Naive B cell (primary cell): ENCODE data around the gene ZNF764. TPM values are rescaled to one million over a fixed set of nuclear protein-coding genes. Genes with fewer than 3 reads are reported as not detected.
A peak's percentile ranks its signal among the peaks of the same experiment; 100 is the strongest.

ENCODE experiments used
- ATAC-seq, 2 donors: fragments of 150-1000 bp; cut with Tn5 transposase; 2 replicates each; pipeline ENCODE4 v1.10.0; 2021; ENCODE audit warnings: low read depth in 2 of 2, mild to moderate bottlenecking in 2 of 2, moderate library complexity in 2 of 2
- DNase-seq: peaks from one replicate; pipeline ENCODE4 v3.0.0; 2022
- H3K27ac Mint-ChIP-seq, 6 donors: one replicate each; pipeline ENCODE4 v1.8.0; 2020 to 2022; ENCODE audit warnings: mild to moderate bottlenecking in 6 of 6, mixed read lengths in 6 of 6, moderate library complexity in 5 of 6, inconsistent platforms in 2 of 6
- H3K27me3 Mint-ChIP-seq, 3 donors: one replicate each; pipeline ENCODE4 v1.8.0; 2021 to 2022; ENCODE audit warnings: mixed read lengths in 3 of 3, mild to moderate bottlenecking in 1 of 3
- H3K36me3 Mint-ChIP-seq, 2 donors: one replicate each; pipeline ENCODE4 v1.8.0; 2020 to 2022; ENCODE audit warnings: mixed read lengths in 2 of 2, inconsistent platforms in 1 of 2, mild to moderate bottlenecking in 1 of 2
- H3K4me1 Mint-ChIP-seq, 3 donors: one replicate each; pipeline ENCODE4 v1.8.0; 2020 to 2022; ENCODE audit warnings: mixed read lengths in 3 of 3, inconsistent platforms in 1 of 3, mild to moderate bottlenecking in 1 of 3, moderate library complexity in 1 of 3
- H3K4me3 Mint-ChIP-seq, 8 donors: one replicate each; pipeline ENCODE4 v1.8.0; 2020 to 2022; ENCODE audit warnings: mild to moderate bottlenecking in 8 of 8, mixed read lengths in 8 of 8, moderate library complexity in 8 of 8, inconsistent platforms in 2 of 8
- H3K9me3 Mint-ChIP-seq, 7 donors: one replicate each; pipeline ENCODE4 v1.8.0; 2020 to 2022; ENCODE audit warnings: mixed read lengths in 7 of 7, mild to moderate bottlenecking in 5 of 7, inconsistent platforms in 2 of 7, moderate library complexity in 1 of 7
- polyA plus RNA-seq, 6 donors: library from polyadenylated mRNA; unstranded; fragments of 300-500 nt; fragmentation: Illumina TruSeq; gene quantifications; one replicate each; pipeline ENCODE4 v1.2.3, GENCODE V29; 2021; ENCODE audit warnings: low read depth in 6 of 6

Gene ZNF764
- polyA plus RNA-seq, 6 donors from 2014 or later = 2.3 to 6.8 (median 4.7) TPM; not detected in 1

- peak overlapping the region in 1 of 6 donors; percentile 89 for H3K27ac Mint-ChIP-seq
- no peak for ATAC-seq
- H3K4me3 Mint-ChIP-seq = no peak overlapping the region
- H3K9me3 Mint-ChIP-seq = no peaks in the 10 kb centered on the region
- peaks cover 18 to 39% of the 10 kb centered on the region in 2 donors for H3K36me3 Mint-ChIP-seq
- H3K4me1 Mint-ChIP-seq = peaks cover 0 to 2% (median 0%) of the 10 kb centered on the region in 3 donors
- no peak for DNase-seq
- no peaks in the 10 kb centered on the region for H3K27me3 Mint-ChIP-seq
These were observed 47.7 kb downstream of the ZNF764 start for GRCh38 chr16:30510376-30510938.

GRCh38 chr16:30509081-30509765 lies 49.0 kb downstream of the ZNF764 start:
- Mint-ChIP-seq H3K4me3 (peak overlapping the region in 1 of 8 donors; percentile 25), H3K27me3 (no peaks in the 10 kb centered on the region), H3K27ac (peak overlapping the region in 2 of 6 donors; percentile 16 to 90), H3K9me3 (no peaks in the 10 kb centered on the region), H3K4me1 (peaks cover 0 to 3% (median 0%) of the 10 kb centered on the region in 3 donors), H3K36me3 (peaks cover 18 to 34% of the 10 kb centered on the region in 2 donors)
- DNase-seq (no peak), ATAC-seq (no peak)

Other genes starting within 250 kb of the ZNF764 start
- gene CD2BP2, start 203.1 kb downstream of the ZNF764 start, polyA plus RNA-seq = 10 to 100 TPM; 24.2 to 36.1 (median 29.7) TPM
- 10 to 100 TPM in 3 of 6 donors, 1 to 10 TPM in 3; 6.2 to 16.9 (median 9.7) TPM for gene TBC1D10B, start 187.9 kb downstream of the ZNF764 start, polyA plus RNA-seq
- not detected for gene MYL11, start 183.6 kb downstream of the ZNF764 start, polyA plus RNA-seq
- 100 to 1,000 TPM; 102 to 145 (median 112) TPM for gene SEPTIN1, start 175.8 kb downstream of the ZNF764 start, polyA plus RNA-seq
- gene ZNF48, start 163.0 kb downstream of the ZNF764 start, polyA plus RNA-seq = 1 to 10 TPM; 3.4 to 9.9 (median 7.0) TPM
- gene ZNF771, start 150.8 kb downstream of the ZNF764 start, polyA plus RNA-seq = 1 to 10 TPM in 5 of 6 donors, not detected in 1; 1.7 to 5.0 (median 2.3) TPM
- 100 to 1,000 TPM; 101 to 145 (median 123) TPM for gene DCTPP1, start 128.3 kb downstream of the ZNF764 start, polyA plus RNA-seq
- gene SEPHS2, start 112.5 kb downstream of the ZNF764 start, polyA plus RNA-seq = 10 to 100 TPM; 45.7 to 86.2 (median 73.6) TPM
- gene ITGAL, start 85.6 kb downstream of the ZNF764 start, polyA plus RNA-seq = 10 to 100 TPM; 21.3 to 36.8 (median 25.6) TPM
- gene ZNF768, start 31.8 kb downstream of the ZNF764 start, polyA plus RNA-seq = 10 to 100 TPM in 1 of 6 donors, 1 to 10 TPM in 4, under 1 TPM in 1; 0.40 to 10.1 (median 6.3) TPM
- gene ZNF747, start 23.5 kb downstream of the ZNF764 start, polyA plus RNA-seq = 10 to 100 TPM; 12.0 to 18.3 (median 15.1) TPM
- 10 to 100 TPM; 28.0 to 41.5 (median 36.1) TPM for gene ZNF688, start 13.3 kb upstream of the ZNF764 start, polyA plus RNA-seq
- 1 to 10 TPM; 1.4 to 4.4 (median 2.9) TPM for gene ZNF785, start 27.3 kb upstream of the ZNF764 start, polyA plus RNA-seq
- gene ZNF689, start 52.0 kb upstream of the ZNF764 start, polyA plus RNA-seq = 10 to 100 TPM in 4 of 6 donors, 1 to 10 TPM in 2; 6.1 to 12.8 (median 10.5) TPM
- gene PRR14, start 92.6 kb upstream of the ZNF764 start, polyA plus RNA-seq = 10 to 100 TPM; 11.6 to 40.9 (median 17.8) TPM
- 1 to 10 TPM in 5 of 6 donors, under 1 TPM in 1; 0.88 to 9.0 (median 4.2) TPM for gene FBRS, start 100.1 kb upstream of the ZNF764 start, polyA plus RNA-seq
- 10 to 100 TPM in 5 of 6 donors, not detected in 1; 11.9 to 41.5 (median 14.8) TPM for gene SRCAP, start 140.8 kb upstream of the ZNF764 start, polyA plus RNA-seq
- 10 to 100 TPM; 24.7 to 43.9 (median 29.8) TPM for gene PHKG2, start 190.1 kb upstream of the ZNF764 start, polyA plus RNA-seq
- under 1 TPM; 0.16 to 0.88 (median 0.62) TPM for gene CFAP119, start 203.7 kb upstream of the ZNF764 start, polyA plus RNA-seq
- 10 to 100 TPM; 15.0 to 51.6 (median 28.8) TPM for gene RNF40, start 203.9 kb upstream of the ZNF764 start, polyA plus RNA-seq
- gene ZNF629, start 228.8 kb upstream of the ZNF764 start, polyA plus RNA-seq = 1 to 10 TPM in 1 of 6 donors, under 1 TPM in 4, not detected in 1; 0.23 to 1.4 (median 0.45) TPM